HCT116 (cell line): ENCODE data around the gene HEXB. TPM values are rescaled to one million over a fixed set of nuclear protein-coding genes. Genes with fewer than 3 reads are reported as not detected.

ENCODE experiments used
- ATAC-seq: fragments of 200-7000 bp; cut with Tn5 transposase; 2 replicates; pipeline ENCODE4 v1.9.1; 2020; ENCODE audit warnings: mild to moderate bottlenecking, moderate library complexity
- BruUV-seq: library from RNA; stranded (reverse); fragments of 400-500 nt; replicated peaks from 2 replicates; lab custom pipeline; 2021; lab: Mats Ljungman, UMichigan
- CTCF ChIA-PET: fragments of 300-600 bp; sonication (Branson Sonifier 250); formaldehyde crosslinking; loops from one replicate; lab custom pipeline; 2021; ENCODE audit warnings: antibody characterized with exemption; lab: Charles Lee
- POLR2A ChIA-PET: fragments of 300-600, 350-600 bp; sonication (Branson Sonifier 250); formaldehyde crosslinking; loops from one replicate; lab custom pipeline; 2021; ENCODE audit warnings: antibody characterized with exemption; lab: Charles Lee
- RAD21 ChIA-PET, 2 experiments: fragments of 300-600 bp; sonication (Branson Sonifier 250); formaldehyde crosslinking; loops; one replicate each; lab custom pipeline; 2023; ENCODE audit warnings: low total read pairs in 2 of 2; ENCODE audit not compliant: uncharacterized antibody in 2 of 2, unreplicated experiment in 2 of 2, low non-redundant PET in 1 of 2; lab: Charles Lee
- DNase-seq: peaks from one replicate; pipeline ENCODE4 v3.0.0-alpha.2; 2010; ENCODE audit warnings: low read depth, low spot score
- H2AFZ ChIP-seq: fragments of 200-600 bp; shearing (Covaris generic), sonication (generic); 2 replicates; pipeline ENCODE4 v1.6.1; 2017; ENCODE audit warnings: low read depth, mixed run types, mixed read lengths, antibody characterized with exemption, low read length; ENCODE audit not compliant: poor library complexity, severe bottlenecking
- H3K27ac ChIP-seq: 2 replicates; pipeline ENCODE4 v1.5.1; 2012; ENCODE audit warnings: low read depth, low read length
- H3K27me3 ChIP-seq: fragments of 200-600 bp; sonication (generic); 2 replicates; pipeline ENCODE4 v1.6.1; 2016; ENCODE audit warnings: mixed run types, low read length, mixed read lengths; ENCODE audit not compliant: insufficient read depth
- H3K36me3 ChIP-seq, 2 experiments: fragments of 200-500 bp in 1 of 2; fragments of 200-600 bp in 1 of 2; sonication (Bioruptor generic) in 1 of 2; sonication (generic) in 1 of 2; 2 replicates each; pipeline versions ENCODE4 v1.5.1 to v1.6.1; 2014 to 2016; ENCODE audit warnings: low read length in 2 of 2, inconsistent platforms in 1 of 2, mixed read lengths in 1 of 2, mixed run types in 1 of 2; ENCODE audit not compliant: insufficient read depth in 2 of 2, control insufficient read depth in 1 of 2
- H3K4me1 ChIP-seq, 2 experiments: fragments of 200-600 bp in 1 of 2; sonication (generic) in 1 of 2; 2 replicates each; pipeline versions ENCODE4 v1.5.1 to v1.6.1; 2012 to 2017; ENCODE audit warnings: low read length in 2 of 2, inconsistent platforms in 1 of 2, mild to moderate bottlenecking in 1 of 2, mixed read lengths in 1 of 2, mixed run types in 1 of 2, moderate library complexity in 1 of 2; ENCODE audit not compliant: insufficient read depth in 2 of 2, control insufficient read depth in 1 of 2
- H3K4me2 ChIP-seq: fragments of 200-600 bp; sonication (generic); 2 replicates; pipeline ENCODE4 v1.6.1; 2017; ENCODE audit warnings: mixed run types, low read length, mixed read lengths
- H3K4me3 ChIP-seq, 2 experiments: fragments of 200-600 bp in 1 of 2; sonication (generic) in 1 of 2; replicated peaks in 1 of 2; 2 replicates each; pipeline ENCODE4 v1.5.1; 2011 to 2016; ENCODE audit warnings: low read length in 2 of 2, control low read depth in 1 of 2, low read depth in 1 of 2, mild to moderate bottlenecking in 1 of 2, mixed read lengths in 1 of 2, mixed run types in 1 of 2
- H3K79me2 ChIP-seq: fragments of 200-600 bp; sonication (generic); 2 replicates; pipeline ENCODE4 v1.6.1; 2017; ENCODE audit warnings: mild to moderate bottlenecking, mixed run types, low read length, moderate library complexity, mixed read lengths; ENCODE audit not compliant: insufficient read depth
- H3K9ac ChIP-seq: fragments of 200-600 bp; sonication (generic); 2 replicates; pipeline ENCODE4 v1.6.1; 2016; ENCODE audit warnings: low read length, mixed read lengths
- H3K9me2 ChIP-seq: fragments of 200-600 bp; sonication (generic), shearing (Covaris generic); 2 replicates; pipeline ENCODE4 v1.6.1; 2017; ENCODE audit warnings: mixed run types, mild to moderate bottlenecking, moderate library complexity; ENCODE audit not compliant: insufficient read depth
- H3K9me3 ChIP-seq, 2 experiments: fragments of 200-500 bp in 1 of 2; fragments of 200-600 bp in 1 of 2; sonication (Bioruptor generic) in 1 of 2; sonication (generic) in 1 of 2; 2 replicates each; pipeline ENCODE4 v1.6.1; 2014 to 2017; ENCODE audit warnings: low read length in 2 of 2, mixed read lengths in 2 of 2, inconsistent platforms in 1 of 2, low read depth in 1 of 2, mild to moderate bottlenecking in 1 of 2, mixed run types in 1 of 2, moderate library complexity in 1 of 2; ENCODE audit not compliant: control insufficient read depth in 1 of 2, insufficient read depth in 1 of 2
- H4K20me1 ChIP-seq: fragments of 200-600 bp; sonication (generic), shearing (Covaris generic); 2 replicates; pipeline ENCODE4 v1.6.1; 2017; ENCODE audit warnings: mixed run types, mild to moderate bottlenecking, moderate library complexity; ENCODE audit not compliant: insufficient read depth
- ATF3 ChIP-seq: IDR thresholded peaks from 2 replicates; pipeline ENCODE4 v1.6.1; 2012
- CBX3 ChIP-seq: IDR thresholded peaks from 2 replicates; pipeline ENCODE4 v1.6.1; 2012; ENCODE audit warnings: low read depth
- CEBPB ChIP-seq: IDR thresholded peaks from 2 replicates; pipeline ENCODE4 v1.6.1; 2012; ENCODE audit warnings: low read depth
- CTCF ChIP-seq, 3 experiments: fragments of 200-600 bp in 1 of 3; sonication (generic) in 1 of 3; IDR thresholded peaks in 2 of 3; conservative IDR thresholded peaks in 1 of 3; 2 replicates each; pipeline ENCODE4 v1.5.1; 2012 to 2017; ENCODE audit warnings: low read depth in 2 of 3, low read length in 2 of 3, antibody characterized with exemption in 1 of 3, borderline replicate concordance in 1 of 3, control low read depth in 1 of 3, mild to moderate bottlenecking in 1 of 3, mixed read lengths in 1 of 3, mixed run types in 1 of 3, moderate library complexity in 1 of 3; ENCODE audit not compliant: insufficient read depth in 1 of 3
- EGR1 ChIP-seq: IDR thresholded peaks from 2 replicates; pipeline ENCODE4 v1.6.1; 2012; ENCODE audit warnings: low read depth
- ELF1 ChIP-seq: IDR thresholded peaks from 2 replicates; pipeline ENCODE4 v1.6.1; 2012; ENCODE audit warnings: low read depth, borderline replicate concordance
- EZH2 ChIP-seq: fragments of 200-600 bp; sonication (generic); IDR thresholded peaks from 2 replicates; pipeline ENCODE4 v1.6.1; 2017; ENCODE audit warnings: antibody characterized with exemption, mixed run types
- EZH2phosphoT487 ChIP-seq: fragments of 200-600 bp; IDR thresholded peaks from 2 replicates; pipeline ENCODE4 v1.6.1; 2018; ENCODE audit warnings: antibody characterized with exemption, borderline replicate concordance
- FOSL1 ChIP-seq: IDR thresholded peaks from 2 replicates; pipeline ENCODE4 v1.6.1; 2012; ENCODE audit warnings: low read depth
- JUND ChIP-seq: IDR thresholded peaks from 2 replicates; pipeline ENCODE4 v1.6.1; 2012
- POLR2A ChIP-seq: IDR thresholded peaks from 2 replicates; pipeline ENCODE4 v1.7.0; 2011; ENCODE audit warnings: borderline replicate concordance; ENCODE audit not compliant: insufficient read depth, insufficient read length; ENCODE audit errors: extremely low read depth
- POLR2AphosphoS5 ChIP-seq: IDR thresholded peaks from 2 replicates; pipeline ENCODE4 v1.6.1; 2011; ENCODE audit warnings: mild to moderate bottlenecking, low read depth, low read length, moderate library complexity
- SIN3A ChIP-seq: IDR thresholded peaks from 2 replicates; pipeline ENCODE4 v1.6.1; 2012; ENCODE audit warnings: low read depth
- SRF ChIP-seq: IDR thresholded peaks from 2 replicates; pipeline ENCODE4 v1.6.1; 2012; ENCODE audit warnings: low read depth
- TCF7L2 ChIP-seq: IDR thresholded peaks from 2 replicates; pipeline ENCODE4 v1.7.0; 2011; ENCODE audit warnings: borderline replicate concordance, inconsistent platforms; ENCODE audit not compliant: insufficient read depth, insufficient read length; ENCODE audit errors: extremely low read depth
- YY1 ChIP-seq: IDR thresholded peaks from 2 replicates; pipeline ENCODE4 v1.6.1; 2011; ENCODE audit warnings: low read length, low read depth, moderate library complexity, mild to moderate bottlenecking; ENCODE audit not compliant: insufficient replicate concordance; ENCODE audit errors: extremely low read depth
- intact Hi-C: fragments of 100-400 bp; cut with micrococcal nuclease; formaldehyde crosslinking; loops from 2 replicates; pipeline ENCODE4 v1.10.0; 2022
- total RNA-seq: library from RNA; stranded (reverse); gene quantifications from one replicate; pipeline ENCODE4 v1.2.1, GENCODE V29; 2021; ENCODE audit not compliant: unreplicated experiment

Gene HEXB
- total RNA-seq, 1 experiment from 2014 or later = 123 TPM

- no peak for TF ChIP-seq EZH2
- TF ChIP-seq CBX3 = no peak
- no peak for TF ChIP-seq SRF
- TF ChIP-seq YY1 = no peak
These were observed 32.6 kb downstream of the HEXB start (continued) for GRCh38 chr5:74717596-74717995.

GRCh38 chr5:74722271-74722670 is 37.2 kb downstream of the HEXB start:
- no peak for ATAC-seq
- no peak for DNase-seq
- ChIA-PET CTCF (no interaction called here), RAD21 (no interaction called here)
- Histone ChIP-seq H3K9me2 (no peaks in the 10 kb centered on the region), H3K27me3 (no peaks in the 10 kb centered on the region), H2AFZ (no peak overlapping the region), H3K36me3 (peaks cover 28 to 41% of the 10 kb centered on the region in 2 experiments), H4K20me1 (no peaks in the 10 kb centered on the region), H3K4me2 (no peak overlapping the region), H3K9me3 (no peaks in the 10 kb centered on the region), H3K9ac (no peak overlapping the region), H3K4me3 (no peak overlapping the region), H3K4me1 (no peaks in the 10 kb centered on the region), H3K27ac (no peak overlapping the region)
- BruUV-seq = no TSS peak
- TF ChIP-seq POLR2AphosphoS5 = no peak
- TF ChIP-seq CEBPB = no peak
- no peak for TF ChIP-seq SRF
- no peak for TF ChIP-seq YY1
- TF ChIP-seq TCF7L2 = no peak
- no peak for TF ChIP-seq POLR2A
- TF ChIP-seq EZH2phosphoT487 = no peak
- no peak for TF ChIP-seq EZH2
- TF ChIP-seq EGR1 = no peak
- no peak for TF ChIP-seq SIN3A
- no peak for TF ChIP-seq CTCF (IDR thresholded peaks at IDR 0.05 in 2 of 3, conservative IDR thresholded peaks at IDR 0.05 in 1 of 3; ENCODE audit: borderline replicate concordance in 1 of 3, insufficient read depth in 1 of 3, low read depth in 2 of 3, low read length in 2 of 3)
- TF ChIP-seq CBX3 = no peak
- no peak for TF ChIP-seq FOSL1
- no peak for TF ChIP-seq ELF1
- TF ChIP-seq ATF3 = no peak
- no peak for TF ChIP-seq JUND
- TF ChIP-seq, all 23 proteins: peak for 0
- intact Hi-C loops = no loop called here
- H3K79me2 ChIP-seq = no peaks in the 10 kb centered on the region
- POLR2A ChIA-PET = no interaction called here
